Prostate gland (tissue), 2 donors: ENCODE measurements around the gene CCDC83.

ENCODE experiments used
- POLR2A ChIP-seq: fragments of 450-650 bp; IDR thresholded peaks from one replicate; pipeline ENCODE4 v1.6.1; 2016; ENCODE audit warnings: antibody characterized with exemption, mild to moderate bottlenecking
- TF ChIP-seq, protein P1 (sequence below), 4 experiments: fragments of 200-600 bp in 2 of 4; fragments of 450-650 bp in 2 of 4; sonication (generic) in 2 of 4; IDR thresholded peaks; 1 replicate in 3 of 4; 2 replicates in 1 of 4; pipeline ENCODE4 v1.5.1; 2016 to 2019; ENCODE audit warnings: antibody characterized with exemption in 4 of 4, mild to moderate bottlenecking in 2 of 4, moderate library complexity in 2 of 4

DNA sequence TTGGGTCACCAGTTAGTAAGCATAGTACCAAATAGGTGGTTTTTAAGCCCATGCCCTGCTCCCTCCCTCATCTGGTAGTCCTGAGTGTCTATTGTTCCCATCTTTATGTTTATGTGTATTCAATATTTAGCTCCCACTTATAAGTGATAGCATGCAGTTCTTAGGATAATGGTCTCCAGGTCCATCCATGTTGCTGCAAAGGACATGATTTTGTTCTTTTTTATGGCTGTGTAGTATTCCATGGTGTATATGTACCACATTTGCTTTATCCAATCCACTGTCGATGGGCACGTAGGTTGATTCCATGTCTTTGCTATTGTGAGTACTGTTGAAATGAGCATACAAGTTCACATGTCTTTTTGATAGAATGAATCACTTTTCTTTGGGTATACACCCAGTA, 26.0 kb upstream of the CCDC83 start:
- no peak for TF ChIP-seq POLR2A
- TF ChIP-seq, protein P1, sequence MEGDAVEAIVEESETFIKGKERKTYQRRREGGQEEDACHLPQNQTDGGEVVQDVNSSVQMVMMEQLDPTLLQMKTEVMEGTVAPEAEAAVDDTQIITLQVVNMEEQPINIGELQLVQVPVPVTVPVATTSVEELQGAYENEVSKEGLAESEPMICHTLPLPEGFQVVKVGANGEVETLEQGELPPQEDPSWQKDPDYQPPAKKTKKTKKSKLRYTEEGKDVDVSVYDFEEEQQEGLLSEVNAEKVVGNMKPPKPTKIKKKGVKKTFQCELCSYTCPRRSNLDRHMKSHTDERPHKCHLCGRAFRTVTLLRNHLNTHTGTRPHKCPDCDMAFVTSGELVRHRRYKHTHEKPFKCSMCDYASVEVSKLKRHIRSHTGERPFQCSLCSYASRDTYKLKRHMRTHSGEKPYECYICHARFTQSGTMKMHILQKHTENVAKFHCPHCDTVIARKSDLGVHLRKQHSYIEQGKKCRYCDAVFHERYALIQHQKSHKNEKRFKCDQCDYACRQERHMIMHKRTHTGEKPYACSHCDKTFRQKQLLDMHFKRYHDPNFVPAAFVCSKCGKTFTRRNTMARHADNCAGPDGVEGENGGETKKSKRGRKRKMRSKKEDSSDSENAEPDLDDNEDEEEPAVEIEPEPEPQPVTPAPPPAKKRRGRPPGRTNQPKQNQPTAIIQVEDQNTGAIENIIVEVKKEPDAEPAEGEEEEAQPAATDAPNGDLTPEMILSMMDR (IDR thresholded peaks at IDR 0.05): no peak
